ENCODE data around the gene EXOC6B. TPM values are rescaled to one million over a fixed set of nuclear protein-coding genes. Genes with fewer than 3 reads are reported as not detected.

EXOC6B gene
- polyA plus RNA-seq, 1 donor from 2014 or later: 3.2 TPM

GRCh38 chr2:72788756-72789155, 37.1 kb downstream of the EXOC6B start:
- no peak overlapping the region for H3K4me3 Mint-ChIP-seq
- no peaks in the 10 kb centered on the region for H3K27me3 Mint-ChIP-seq
- H3K4me1 Mint-ChIP-seq: peaks cover 1 to 13% (median 2%) of the 10 kb centered on the region in 3 donors
- H3K27ac Mint-ChIP-seq: no peak overlapping the region
- peaks cover 5% of the 10 kb centered on the region for H3K36me3 Mint-ChIP-seq
- H3K9me3 Mint-ChIP-seq: peaks cover 2 to 7% (median 4%) of the 10 kb centered on the region in 3 donors

GRCh38 chr2:72785517-72785916, 40.3 kb downstream of the EXOC6B start:
- peaks cover 2 to 7% (median 2%) of the 10 kb centered on the region in 3 donors for H3K9me3 Mint-ChIP-seq
- H3K27me3 Mint-ChIP-seq: no peaks in the 10 kb centered on the region
- H3K4me1 Mint-ChIP-seq: peaks cover under 1 to 16% (median 1%) of the 10 kb centered on the region in 3 donors
- peaks cover 5% of the 10 kb centered on the region for H3K36me3 Mint-ChIP-seq
- no peak overlapping the region for H3K4me3 Mint-ChIP-seq
- H3K27ac Mint-ChIP-seq: no peak overlapping the region

GRCh38 chr2:72782520-72782919, 43.3 kb downstream of the EXOC6B start:
- H3K9me3 Mint-ChIP-seq: peaks cover 2 to 14% (median 4%) of the 10 kb centered on the region in 3 donors
- H3K27me3 Mint-ChIP-seq: no peaks in the 10 kb centered on the region
- H3K4me1 Mint-ChIP-seq: peaks cover 1 to 18% (median 2%) of the 10 kb centered on the region in 3 donors
- no peak overlapping the region for H3K4me3 Mint-ChIP-seq
- peaks cover 9% of the 10 kb centered on the region for H3K36me3 Mint-ChIP-seq
- H3K27ac Mint-ChIP-seq: no peak overlapping the region

GRCh38 chr2:72781480-72781879, 44.4 kb downstream of the EXOC6B start:
- Mint-ChIP-seq H3K27ac (no peak overlapping the region), H3K36me3 (peaks cover 9% of the 10 kb centered on the region), H3K27me3 (no peaks in the 10 kb centered on the region), H3K9me3 (peaks cover 2 to 14% (median 4%) of the 10 kb centered on the region in 3 donors), H3K4me1 (peaks cover 1 to 14% (median 2%) of the 10 kb centered on the region in 3 donors), H3K4me3 (no peak overlapping the region)

GRCh38 chr2:72780477-72780876, 45.4 kb downstream of the EXOC6B start:
- H3K9me3 Mint-ChIP-seq: peaks cover 2 to 14% (median 4%) of the 10 kb centered on the region in 3 donors
- H3K27me3 Mint-ChIP-seq: no peaks in the 10 kb centered on the region
- peaks cover 9% of the 10 kb centered on the region for H3K36me3 Mint-ChIP-seq
- no peak overlapping the region for H3K4me3 Mint-ChIP-seq
- H3K27ac Mint-ChIP-seq: no peak overlapping the region
- H3K4me1 Mint-ChIP-seq: peaks cover 1 to 10% (median 2%) of the 10 kb centered on the region in 3 donors

- H3K36me3 Mint-ChIP-seq: peaks cover 8% of the 10 kb centered on the region
- peaks cover 0 to 10% (median 2%) of the 10 kb centered on the region in 3 donors for H3K4me1 Mint-ChIP-seq
- no peak overlapping the region for H3K27ac Mint-ChIP-seq
- no peaks in the 10 kb centered on the region for H3K27me3 Mint-ChIP-seq
- H3K4me3 Mint-ChIP-seq: no peak overlapping the region
- H3K9me3 Mint-ChIP-seq: peaks cover 0 to 10% (median 2%) of the 10 kb centered on the region in 3 donors
Measured at GRCh38 chr2:72779495-72779894, 46.3 kb downstream of the EXOC6B start.

GRCh38 chr2:72778410-72778809, 47.4 kb downstream of the EXOC6B start:
- Mint-ChIP-seq H3K27me3 (no peaks in the 10 kb centered on the region), H3K4me1 (peaks cover 0 to 10% (median 2%) of the 10 kb centered on the region in 3 donors), H3K27ac (no peak overlapping the region), H3K4me3 (no peak overlapping the region), H3K36me3 (peaks cover 4% of the 10 kb centered on the region), H3K9me3 (peaks cover 0 to 7% (median 2%) of the 10 kb centered on the region in 3 donors)

GRCh38 chr2:72770879-72771461, 54.9 kb downstream of the EXOC6B start:
- H3K4me1 Mint-ChIP-seq: no peaks in the 10 kb centered on the region
- no peak overlapping the region for H3K27ac Mint-ChIP-seq

GRCh38 chr2:72765997-72766609, 59.7 kb downstream of the EXOC6B start:
- Mint-ChIP-seq H3K27me3 (no peaks in the 10 kb centered on the region), H3K9me3 (peaks cover 2 to 5% (median 4%) of the 10 kb centered on the region in 3 donors), H3K36me3 (peaks cover 7% of the 10 kb centered on the region), H3K4me3 (no peak overlapping the region), H3K4me1 (no peaks in the 10 kb centered on the region), H3K27ac (no peak overlapping the region)

More at GRCh38 chr2:72770879-72771461, 54.9 kb downstream of the EXOC6B start:
- H3K9me3 Mint-ChIP-seq: no peaks in the 10 kb centered on the region
- H3K36me3 Mint-ChIP-seq: no peaks in the 10 kb centered on the region
- H3K27me3 Mint-ChIP-seq: no peaks in the 10 kb centered on the region
- H3K4me3 Mint-ChIP-seq: no peak overlapping the region

GRCh38 chr2:72762276-72762675, 63.6 kb downstream of the EXOC6B start:
- Mint-ChIP-seq H3K27me3 (no peaks in the 10 kb centered on the region), H3K27ac (peak overlapping the region in 1 of 3 donors; percentile 59), H3K4me3 (no peak overlapping the region), H3K9me3 (peaks cover 2 to 9% (median 5%) of the 10 kb centered on the region in 3 donors), H3K36me3 (peaks cover 10% of the 10 kb centered on the region), H3K4me1 (no peaks in the 10 kb centered on the region)

- Mint-ChIP-seq H3K27me3 (no peaks in the 10 kb centered on the region), H3K4me3 (peak overlapping the region in 1 of 4 donors; percentile 5), H3K36me3 (peaks cover 10% of the 10 kb centered on the region), H3K27ac (no peak overlapping the region), H3K9me3 (peaks cover 2 to 9% (median 5%) of the 10 kb centered on the region in 3 donors), H3K4me1 (no peaks in the 10 kb centered on the region)
Measured at GRCh38 chr2:72759755-72760154, 66.1 kb downstream of the EXOC6B start.

- Mint-ChIP-seq H3K4me1 (no peaks in the 10 kb centered on the region), H3K27ac (no peak overlapping the region), H3K36me3 (peaks cover 8% of the 10 kb centered on the region), H3K9me3 (peaks cover 0 to 5% (median 2%) of the 10 kb centered on the region in 3 donors), H3K27me3 (no peaks in the 10 kb centered on the region), H3K4me3 (no peak overlapping the region)
Measured at GRCh38 chr2:72757177-72757775, 68.6 kb downstream of the EXOC6B start.

- peaks cover 4% of the 10 kb centered on the region for H3K36me3 Mint-ChIP-seq
- H3K9me3 Mint-ChIP-seq: peaks cover 0 to 5% (median 0%) of the 10 kb centered on the region in 3 donors
- no peaks in the 10 kb centered on the region for H3K4me1 Mint-ChIP-seq
- H3K27ac Mint-ChIP-seq: peak overlapping the region in 1 of 3 donors; percentile 63
- no peak overlapping the region for H3K4me3 Mint-ChIP-seq
- H3K27me3 Mint-ChIP-seq: no peaks in the 10 kb centered on the region
Measured at GRCh38 chr2:72755647-72756423, 70.0 kb downstream of the EXOC6B start.

- Mint-ChIP-seq H3K27ac (no peak overlapping the region), H3K36me3 (peaks cover 4% of the 10 kb centered on the region)
Measured at GRCh38 chr2:72754628-72755320, 71.1 kb downstream of the EXOC6B start.

More at GRCh38 chr2:72754628-72755320, 71.1 kb downstream of the EXOC6B start:
- Mint-ChIP-seq H3K4me3 (no peak overlapping the region), H3K4me1 (no peaks in the 10 kb centered on the region), H3K9me3 (no peaks in the 10 kb centered on the region), H3K27me3 (no peaks in the 10 kb centered on the region)

Data from IgD-negative memory B cell (primary cell).